ENCODE results near the gene S100A9.
"Not testable (repeated sequence)": the region's sequence is repeated elsewhere in the genome, so short reads cannot be mapped to it uniquely, and the experiment has no call there.

The S100A9 gene

DNA sequence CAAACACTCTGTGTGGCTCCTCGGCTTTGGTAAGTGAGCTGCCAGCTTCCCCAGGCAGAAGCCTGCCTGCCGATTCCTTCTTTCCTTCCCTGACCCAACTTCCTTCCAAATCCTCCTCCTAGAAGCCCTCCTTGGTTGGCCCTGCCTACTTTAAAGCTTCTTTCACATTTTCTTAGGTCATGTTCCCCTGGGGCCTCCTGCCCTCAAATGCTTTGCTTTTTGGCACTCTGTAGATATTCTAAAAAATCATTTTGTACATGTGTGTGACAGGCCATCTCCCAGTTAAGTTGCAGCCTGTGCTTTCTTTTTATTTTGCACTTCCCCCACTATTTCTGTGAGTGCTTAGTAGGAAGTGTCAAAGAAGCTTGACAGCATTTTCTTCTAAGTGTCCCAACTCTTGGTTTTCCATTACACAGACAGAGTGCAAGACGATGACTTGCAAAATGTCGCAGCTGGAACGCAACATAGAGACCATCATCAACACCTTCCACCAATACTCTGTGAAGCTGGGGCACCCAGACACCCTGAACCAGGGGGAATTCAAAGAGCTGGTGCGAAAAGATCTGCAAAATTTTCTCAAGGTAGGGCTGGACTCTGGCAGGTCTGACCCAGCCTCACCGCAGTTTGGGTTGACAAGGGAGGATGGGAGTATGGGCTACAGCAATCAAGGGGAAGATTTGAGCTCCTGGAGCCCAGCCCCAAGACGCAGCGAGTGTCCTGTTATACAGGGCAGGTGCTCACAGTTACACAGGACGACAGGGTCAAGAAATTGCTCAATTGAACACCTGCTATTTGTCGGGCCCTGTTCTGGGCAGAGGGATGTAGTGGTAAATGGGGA is at the start of gene S100A9:
Gene S100A9 (plus strand): TSS at position 2 of the 838 bp plus-strand sequence. CDS start 430 bp downstream, at position 432.
- DNase-seq (ENCODE audit: low spot score), result no peak

DNA sequence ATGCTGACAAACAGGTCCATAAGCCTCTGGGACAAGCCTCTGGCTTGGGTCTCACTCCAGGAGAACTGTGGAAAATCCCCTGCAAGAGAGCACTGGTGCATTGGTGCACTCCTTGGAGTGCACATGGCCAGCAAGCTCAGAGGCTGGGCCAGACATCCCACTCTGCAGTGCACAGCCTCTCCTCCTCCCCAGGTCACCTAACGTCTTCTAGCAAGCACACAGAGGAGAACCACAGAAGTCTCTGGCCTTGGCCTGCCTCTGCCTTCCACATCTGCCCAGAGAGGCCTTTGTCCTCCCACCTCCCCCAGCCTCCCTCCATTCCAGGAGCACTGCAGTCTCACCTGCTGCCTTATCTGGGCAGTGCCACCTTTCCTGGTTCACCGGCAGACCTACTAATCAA is 49.1 kb upstream of the S100A9 start:
- no peak for DNase-seq (ENCODE audit: low spot score)

DNA sequence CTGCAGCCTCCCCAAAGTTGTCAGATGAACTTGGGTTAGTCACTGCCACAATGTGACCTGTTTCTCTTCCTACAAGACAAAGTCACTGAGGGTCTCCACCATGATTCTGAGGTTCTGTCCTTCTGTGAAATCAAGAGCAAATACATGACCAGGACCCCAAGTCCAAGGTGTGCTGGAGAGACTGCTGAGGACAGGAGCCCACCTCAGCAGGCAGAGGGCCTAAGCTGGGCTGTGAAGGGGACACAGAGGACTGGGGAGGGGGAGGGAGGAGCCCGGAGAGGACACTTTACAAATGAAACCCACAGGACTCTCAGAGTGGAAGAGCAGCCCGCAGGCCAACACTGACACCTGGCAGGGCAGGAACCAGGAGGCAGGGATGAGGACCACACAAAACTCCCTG is 48.2 kb upstream of the S100A9 start:
- DNase-seq (ENCODE audit: low spot score), result no peak

DNA sequence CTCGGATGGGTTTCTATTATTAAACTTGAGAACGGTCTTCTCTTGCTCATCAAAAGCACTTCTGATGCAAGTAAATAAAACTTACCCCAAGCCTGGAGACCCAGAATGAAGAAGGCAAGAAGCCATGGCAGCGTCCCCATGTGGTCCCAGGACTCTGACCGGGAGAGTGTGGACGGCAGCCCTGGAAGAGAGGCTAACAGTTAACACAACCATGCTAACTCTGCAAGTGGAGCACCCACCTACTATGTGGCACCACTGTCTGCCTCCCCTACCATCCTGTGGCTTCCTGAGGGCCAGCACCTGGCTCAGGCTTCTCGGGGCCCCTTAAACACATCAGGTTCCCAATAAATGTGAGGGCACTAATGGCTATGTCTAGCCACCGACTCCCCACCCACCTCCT is 47.1 kb upstream of the S100A9 start:
- no peak for DNase-seq (ENCODE audit: low spot score)

DNA sequence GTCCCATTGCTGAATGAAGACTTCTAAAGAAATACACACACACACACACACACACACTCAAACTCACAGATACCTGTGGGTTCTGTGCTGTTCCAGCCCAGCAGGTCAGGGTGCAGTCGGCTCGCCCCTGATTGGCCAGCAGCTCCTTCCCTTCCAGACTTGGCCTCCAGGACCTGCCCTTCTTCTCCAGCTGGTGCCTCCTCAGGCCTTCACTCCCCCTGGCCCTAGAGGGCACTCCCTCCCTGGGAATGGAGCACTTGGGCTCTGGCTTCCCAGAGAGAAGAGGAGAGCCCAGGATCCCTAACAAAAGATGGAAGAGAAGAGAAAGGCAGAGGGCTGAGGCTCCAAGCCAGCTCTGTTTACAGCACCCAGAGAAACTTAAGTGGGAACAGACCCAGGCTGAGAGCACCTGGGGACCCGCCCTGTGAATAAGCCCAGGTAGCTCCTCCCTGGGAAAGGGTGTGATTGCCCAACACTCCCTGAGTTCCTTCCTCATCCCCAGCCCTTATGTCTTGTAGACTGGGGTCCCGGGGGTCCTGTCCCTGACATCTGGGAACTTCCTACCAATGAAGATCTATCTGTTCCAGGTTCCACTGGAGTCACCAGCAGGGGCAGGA is 45.0 kb upstream of the S100A9 start, which contains the start of gene PGLYRP3:
Gene PGLYRP3 (minus strand): TSS at position 383 of the 617 bp plus-strand sequence. CDS start 2,287 bp downstream, outside the sequence.
- DNase-seq (ENCODE audit: low spot score), result no peak

DNA sequence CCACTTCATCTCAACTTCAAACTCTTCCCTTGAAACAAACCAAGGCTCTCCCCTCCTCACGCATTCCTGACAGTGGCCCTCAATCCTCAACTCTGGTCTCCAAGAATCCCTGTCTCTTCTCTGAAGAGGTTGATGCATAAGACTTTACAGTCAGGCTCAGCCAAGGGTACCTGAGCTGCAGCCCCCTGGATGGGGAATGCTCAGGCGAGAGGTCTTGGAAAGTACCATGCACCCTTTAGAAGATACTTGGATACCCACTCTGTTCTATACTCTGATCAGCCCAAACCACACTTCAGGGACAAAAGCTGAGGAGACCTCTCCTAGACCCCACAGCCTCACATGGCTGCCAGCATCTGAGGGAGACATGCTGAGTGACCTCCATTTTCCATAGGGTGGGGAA is 44.4 kb upstream of the S100A9 start:
- no peak for DNase-seq (ENCODE audit: low spot score)

DNA sequence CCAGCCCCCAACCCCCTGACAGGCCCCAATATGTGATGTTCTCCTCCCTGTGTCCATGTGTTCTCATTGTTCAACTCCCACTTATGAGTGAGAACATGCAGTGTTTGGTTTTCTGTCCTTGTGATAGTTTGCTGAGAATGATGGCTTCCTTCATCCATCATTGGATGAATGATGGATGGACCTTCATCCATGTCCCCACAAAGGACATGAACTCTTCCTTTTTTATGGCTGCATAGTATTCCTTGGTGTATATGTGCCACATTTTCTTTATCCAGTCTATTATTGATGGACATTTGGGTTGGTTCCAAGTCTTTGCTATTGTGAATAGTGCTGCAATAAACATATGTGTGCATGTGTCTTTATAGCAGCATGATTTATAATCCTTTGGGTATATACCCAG is 43.3 kb upstream of the S100A9 start:
- not testable (repeated sequence) for DNase-seq (ENCODE audit: low spot score)

DNA sequence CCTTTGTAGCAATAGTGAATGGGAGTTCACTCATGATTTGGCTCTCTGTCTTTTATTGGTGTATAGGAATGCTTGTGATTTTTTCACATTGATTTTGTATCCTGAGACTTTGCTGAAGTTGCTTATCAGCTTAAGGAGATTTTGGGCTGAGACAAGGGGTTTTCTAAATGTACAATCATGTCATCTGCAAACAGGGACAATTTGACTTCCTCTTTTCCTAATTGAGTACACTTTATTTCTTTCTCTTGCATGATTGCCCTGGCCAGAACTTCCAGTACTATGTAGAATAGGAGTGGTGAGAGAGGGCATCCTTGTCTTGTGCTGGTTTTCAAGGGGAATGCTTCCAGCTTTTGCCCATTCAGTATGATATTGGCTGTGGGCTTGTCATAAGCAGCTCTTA is 41.6 kb upstream of the S100A9 start:
- not testable (repeated sequence) for DNase-seq (ENCODE audit: low spot score)

DNA sequence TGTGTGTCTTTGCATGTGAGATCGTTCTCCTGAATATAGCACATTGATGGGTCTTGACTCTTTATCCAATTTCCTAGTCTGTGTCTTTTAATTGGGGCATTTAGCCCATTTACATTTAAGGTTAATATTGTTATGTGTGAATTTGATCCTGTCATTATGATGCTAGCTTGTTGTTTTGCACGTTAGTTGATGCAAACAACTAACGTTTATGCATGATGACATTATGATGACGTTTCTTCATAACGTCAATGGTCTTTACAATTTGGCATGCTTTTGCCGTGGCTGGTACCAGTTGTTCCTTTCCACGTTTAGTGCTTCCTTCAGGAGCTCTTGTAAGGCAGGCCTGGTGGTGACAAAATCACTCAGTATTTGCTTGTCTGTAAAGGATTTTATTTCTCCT is 39.5 kb upstream of the S100A9 start:
- DNase-seq (ENCODE audit: low spot score), result not testable (repeated sequence)

DNA sequence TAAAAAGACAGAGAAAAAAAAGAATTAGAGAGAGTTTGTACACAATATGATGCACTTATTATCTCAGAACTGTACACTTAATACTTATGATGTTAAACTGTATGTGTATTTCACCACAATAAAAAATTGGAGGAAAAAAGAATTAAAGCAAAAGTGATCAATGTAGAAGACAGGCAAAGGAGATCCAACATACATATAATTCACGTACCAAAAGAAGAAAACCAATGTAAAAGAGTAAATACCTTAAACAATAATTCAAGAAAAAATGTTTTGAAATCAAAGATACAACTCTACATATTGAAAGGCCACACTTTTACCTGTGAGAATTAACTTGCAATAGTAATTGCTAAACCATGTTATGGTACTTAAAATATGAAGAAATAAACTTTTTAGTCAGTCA is 35.1 kb upstream of the S100A9 start:
- no peak for DNase-seq (ENCODE audit: low spot score)

DNA sequence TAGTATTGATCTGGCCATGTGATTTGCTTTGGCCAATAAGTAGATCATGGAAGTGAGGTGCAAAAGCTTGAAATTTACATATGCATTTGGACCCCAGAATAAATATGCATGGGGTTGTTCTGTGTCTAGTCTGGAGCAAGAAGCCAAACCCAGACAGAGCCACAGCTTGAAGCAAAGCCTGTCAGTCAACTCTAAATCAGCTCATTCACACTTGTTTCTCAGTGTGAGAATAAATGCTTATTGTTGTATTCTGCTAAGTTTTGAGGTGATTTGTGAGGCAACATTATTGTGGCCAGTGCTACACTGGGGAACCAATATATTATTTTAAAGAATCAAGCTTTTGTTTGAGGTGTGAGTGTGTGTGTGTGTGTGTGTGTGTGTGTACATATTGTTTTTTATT is 32.7 kb upstream of the S100A9 start:
- no peak for DNase-seq (ENCODE audit: low spot score)

DNA sequence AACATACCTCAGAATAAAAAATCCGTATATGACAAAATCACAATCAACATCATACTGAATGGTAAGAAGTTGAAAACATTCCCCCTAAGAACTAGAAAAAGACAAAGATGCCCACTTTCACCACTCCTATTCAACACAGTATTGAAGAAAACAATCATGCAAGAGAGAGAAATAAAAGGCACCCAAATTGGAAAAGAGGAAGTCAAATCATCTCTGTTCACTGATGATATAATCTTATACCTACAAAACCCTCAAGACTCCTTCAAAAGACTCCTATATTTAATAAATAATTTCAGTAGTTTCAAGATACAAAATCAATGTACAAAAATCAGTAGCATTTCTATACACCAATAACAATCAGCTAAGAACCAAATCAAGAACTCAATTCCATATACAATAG is 23.8 kb upstream of the S100A9 start:
- no peak for DNase-seq (ENCODE audit: low spot score)

DNA sequence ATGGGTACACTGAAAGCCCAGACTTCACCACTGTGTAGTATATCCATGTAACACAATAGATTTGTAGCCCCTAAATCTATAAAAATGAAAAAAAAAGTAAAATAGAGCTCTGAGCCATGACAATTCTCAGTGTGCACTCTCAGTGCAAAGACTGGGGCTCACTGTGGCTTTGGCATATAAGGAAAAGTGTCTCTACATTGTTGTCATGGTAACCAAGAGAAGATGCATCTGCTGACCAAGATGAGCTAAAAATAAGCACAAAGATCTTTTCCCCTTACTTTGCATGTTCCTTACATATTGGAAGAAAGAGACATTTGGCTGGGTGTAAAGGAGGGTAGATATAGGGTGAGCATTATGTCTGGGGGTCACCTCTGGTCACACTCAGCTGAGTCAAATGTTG is 21.0 kb upstream of the S100A9 start:
- DNase-seq (ENCODE audit: low spot score), result no peak

DNA sequence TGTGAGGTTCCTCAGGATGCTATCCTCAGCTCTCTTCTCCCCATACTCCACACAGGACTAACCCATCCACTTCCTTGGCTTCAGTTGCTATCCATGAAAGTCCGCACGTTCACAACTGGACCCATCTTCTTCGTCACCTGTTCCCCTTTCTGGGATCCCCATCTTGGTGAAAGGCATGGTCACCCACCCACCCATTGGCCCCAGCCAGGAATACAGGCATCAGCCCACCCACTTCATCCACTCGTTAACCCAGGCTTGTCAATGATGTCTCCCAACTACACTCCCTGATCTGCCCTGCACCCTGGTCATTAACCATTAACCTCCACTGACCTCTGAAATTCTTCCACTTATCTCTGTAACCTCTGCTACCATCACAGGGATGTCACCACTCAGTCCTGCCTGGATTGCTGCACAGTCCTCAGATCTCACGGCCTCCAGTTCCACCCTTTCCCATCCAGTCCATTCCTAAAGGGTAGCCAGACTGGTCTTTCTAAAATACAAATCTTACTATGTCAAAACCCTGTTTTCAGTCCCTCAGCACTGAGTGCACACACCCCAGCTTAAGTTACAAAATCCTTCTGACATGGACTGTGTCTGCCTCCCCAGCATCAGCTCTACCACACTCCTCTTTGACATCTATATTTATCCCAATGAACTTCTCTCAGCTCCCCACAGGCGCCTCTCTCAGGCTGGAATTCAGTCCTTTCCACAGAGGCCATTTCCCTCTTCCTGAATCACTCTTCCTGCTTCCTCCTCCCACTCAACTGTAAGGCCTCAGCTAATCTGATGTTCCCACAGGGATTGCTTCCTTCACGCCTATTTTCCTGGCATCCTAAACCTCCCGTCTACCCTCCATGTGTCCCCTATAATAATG is 19.4 kb upstream of the S100A9 start:
- DNase-seq (ENCODE audit: low spot score), result no peak

DNA sequence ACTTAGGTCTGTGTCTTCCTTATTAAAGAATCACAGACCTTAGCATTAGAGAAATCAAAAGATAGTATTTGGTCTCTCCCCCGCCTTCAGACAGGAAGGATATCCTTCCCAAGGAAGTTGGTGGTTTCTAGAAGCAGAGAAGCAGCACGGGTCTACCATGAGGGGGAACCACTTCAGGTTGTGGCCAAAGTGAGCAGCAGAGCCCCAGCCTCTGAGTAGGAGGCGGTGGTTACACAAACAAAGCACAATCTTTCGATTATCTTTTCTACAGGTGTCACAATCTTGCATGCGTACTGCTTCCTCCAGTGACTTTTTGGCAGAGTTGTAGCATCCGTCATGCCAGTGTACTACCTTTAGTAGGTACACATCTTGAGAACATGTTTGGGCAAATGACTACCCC is 17.9 kb upstream of the S100A9 start:
- no peak for DNase-seq (ENCODE audit: low spot score)

DNA sequence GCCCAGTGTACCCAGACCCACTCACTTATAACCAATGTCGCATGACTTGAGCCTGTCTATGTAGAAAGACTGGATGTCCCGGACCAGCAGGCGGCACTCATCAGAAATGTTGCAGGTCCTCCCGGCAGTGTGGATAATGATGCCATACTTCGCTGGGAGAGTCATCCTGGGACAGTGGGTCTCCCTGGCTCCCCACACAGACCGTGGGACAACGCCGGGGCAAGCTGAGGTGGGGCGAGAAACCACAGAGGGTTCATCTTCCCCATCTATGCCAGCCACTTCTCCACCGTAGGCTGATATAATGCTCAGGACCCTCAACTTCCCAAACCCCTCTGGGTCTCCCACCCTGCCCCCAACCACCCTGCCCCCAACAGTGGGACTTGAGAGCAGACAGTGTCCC is 17.3 kb upstream of the S100A9 start:
- DNase-seq (ENCODE audit: low spot score), result no peak

DNA sequence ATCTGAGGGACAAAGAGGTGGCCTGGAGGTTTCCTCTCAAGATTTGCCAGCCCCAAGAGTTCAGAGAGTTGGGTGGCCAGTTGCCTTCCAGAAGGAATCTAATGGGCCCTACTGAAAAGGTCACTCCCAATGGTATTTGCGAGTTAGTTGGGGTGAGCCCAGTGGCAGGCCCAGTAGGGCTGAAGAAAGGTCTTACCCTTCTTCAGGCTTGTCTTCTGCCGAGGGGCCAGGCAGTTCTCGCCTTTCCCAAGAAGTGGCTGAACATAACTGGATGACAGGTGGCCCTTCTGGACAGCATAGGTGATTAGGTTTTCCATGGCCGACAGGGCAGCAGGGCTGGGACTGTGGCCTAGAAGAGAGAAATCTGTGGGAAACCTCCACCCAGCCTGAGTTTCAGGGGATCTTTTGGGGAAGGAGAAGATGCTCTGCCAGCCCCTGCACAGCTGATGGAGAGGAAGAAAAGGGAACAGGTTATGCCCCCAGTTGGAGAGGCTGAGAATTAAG is 16.2 kb upstream of the S100A9 start:
- no peak for DNase-seq (ENCODE audit: low spot score)

DNA sequence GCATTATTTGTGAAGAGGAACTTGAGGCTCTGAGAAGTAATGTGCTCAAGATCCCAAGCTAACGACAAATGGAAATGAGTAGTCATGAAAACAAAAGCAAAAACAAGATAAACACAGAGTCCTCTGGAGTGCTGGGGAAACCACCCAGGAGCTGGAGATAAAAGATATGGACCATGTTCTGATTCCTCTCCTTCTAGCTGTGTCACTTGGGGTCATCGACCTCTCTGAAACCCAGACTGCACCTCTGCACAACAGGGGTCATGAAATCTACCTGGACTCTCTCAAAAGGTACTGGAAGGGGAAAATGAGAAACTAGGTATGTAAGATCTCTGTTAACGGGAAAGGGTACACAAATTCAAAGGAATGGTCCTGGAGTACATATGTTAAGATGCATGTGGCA is 15.5 kb upstream of the S100A9 start:
- no peak for DNase-seq (ENCODE audit: low spot score)

DNA sequence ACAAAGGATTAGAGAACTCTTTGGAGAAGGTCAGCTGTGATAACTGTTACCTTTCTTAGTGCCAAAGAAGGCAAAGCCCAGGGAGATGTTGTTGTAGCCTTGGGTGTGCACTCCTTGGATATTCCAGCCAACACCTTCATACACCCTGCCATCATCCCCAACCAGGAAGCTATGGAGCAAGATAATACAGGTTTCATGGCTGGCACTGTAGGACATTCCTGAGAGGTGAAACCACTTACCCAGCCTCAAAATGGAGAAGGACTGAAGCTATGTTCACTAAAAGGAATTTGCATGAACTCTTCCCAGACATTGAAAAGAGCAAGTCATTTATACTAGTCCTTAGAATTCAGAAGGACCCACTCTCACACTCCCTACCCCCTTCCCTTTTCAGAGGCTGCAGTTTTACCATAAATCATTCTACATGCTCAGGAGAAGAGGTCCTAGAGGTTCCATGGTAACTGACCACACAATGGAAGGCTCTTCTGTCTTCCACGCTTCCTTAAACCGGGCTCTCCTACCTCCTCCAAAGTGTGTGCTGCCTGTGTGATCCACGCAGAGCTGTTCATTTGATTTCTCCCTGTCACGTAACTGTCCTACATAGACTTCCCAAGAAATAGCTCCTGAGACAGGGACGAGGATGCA is 14.5 kb upstream of the S100A9 start:
- no peak for DNase-seq (ENCODE audit: low spot score)

DNA sequence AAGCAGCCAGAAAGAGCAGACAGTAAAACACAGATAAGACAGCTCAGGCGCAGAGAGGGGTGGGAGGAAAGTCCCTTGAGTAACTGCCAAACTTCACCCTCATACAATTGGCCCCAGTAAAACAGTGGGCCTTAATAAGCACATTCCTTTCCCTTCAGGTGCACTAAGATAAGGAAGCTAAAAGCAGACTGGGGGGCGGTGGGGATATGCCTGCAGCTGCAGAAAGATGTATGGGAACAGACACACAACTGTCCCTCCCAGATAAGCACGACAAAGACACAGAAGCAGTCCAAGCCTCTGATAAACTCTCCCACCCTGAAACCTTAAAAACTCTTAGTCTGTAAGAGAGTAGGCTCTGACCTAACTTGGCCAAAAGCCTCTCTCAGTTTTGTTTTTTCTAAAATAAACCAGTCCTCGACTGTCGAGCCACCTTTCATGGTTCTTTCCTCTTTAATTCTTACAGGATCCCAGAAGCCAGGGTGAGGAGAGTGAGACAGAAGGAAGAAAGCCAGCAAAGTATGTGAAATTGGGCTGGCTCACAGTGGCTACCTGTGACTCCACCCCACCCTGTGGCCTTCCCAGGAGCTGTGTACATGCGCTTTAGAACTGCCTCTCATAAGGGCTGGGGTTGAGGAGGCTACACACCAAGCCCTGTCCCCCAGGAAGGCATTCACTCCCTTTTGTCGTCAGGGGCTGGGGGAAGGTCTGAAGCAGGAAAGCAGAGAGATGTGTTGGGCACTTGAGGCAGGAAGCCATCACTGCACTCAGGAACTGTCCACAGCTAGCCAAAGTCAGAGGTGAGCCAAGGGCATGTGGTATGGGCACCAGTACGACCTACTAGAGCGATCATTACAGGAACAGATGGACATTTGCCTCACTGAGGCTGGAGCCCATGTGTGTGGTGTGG is 13.6 kb upstream of the S100A9 start:
- DNase-seq (ENCODE audit: low spot score), result no peak

DNA sequence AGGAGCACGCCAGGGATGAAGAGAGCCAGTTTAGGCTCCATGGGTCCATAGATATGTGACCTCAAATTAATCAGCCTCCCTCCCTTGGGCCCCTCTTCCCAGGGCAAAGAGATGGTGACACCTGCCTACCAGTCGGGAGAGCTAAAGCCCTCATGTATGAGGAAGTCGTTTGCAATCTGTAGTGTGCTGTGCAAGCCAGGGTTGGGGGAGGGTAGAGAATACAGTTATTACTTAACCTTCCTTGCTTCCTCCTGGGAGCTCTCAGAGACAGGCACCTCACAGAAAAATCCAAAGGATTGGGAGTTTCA is 13.0 kb upstream of the S100A9 start:
- DNase-seq (ENCODE audit: low spot score), result no peak

Data from hepatic stellate cell (primary cell).